ENCODE measurements around the gene DEUP1.

DNA sequence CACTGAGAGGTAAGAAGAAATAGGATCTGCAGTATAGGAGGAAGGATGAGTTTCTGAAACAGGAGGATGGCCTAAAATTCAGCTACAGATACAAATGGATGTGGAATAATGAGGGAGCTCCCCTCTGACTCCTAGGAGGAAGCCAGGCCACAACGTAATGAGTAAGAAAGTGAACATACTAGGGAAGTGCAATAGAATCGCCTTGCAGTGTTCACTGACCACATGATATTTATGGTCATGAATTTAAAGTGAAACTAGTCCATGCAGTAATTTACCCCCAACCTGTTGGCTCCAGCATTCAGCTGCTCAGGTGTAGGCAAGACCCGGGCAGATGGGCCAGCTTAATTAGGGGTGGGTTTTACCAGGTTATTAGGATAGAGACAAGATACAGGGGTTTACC lies 101.7 kb downstream of the DEUP1 start:
- TF ChIP-seq TAF1 (IDR thresholded peaks at IDR 0.05; ENCODE audit: borderline replicate concordance, insufficient read depth, low read length) (no peak), POLR2AphosphoS5 (IDR thresholded peaks at IDR 0.05; ENCODE audit: low read depth, low read length) (no peak)
- TF ChIP-seq, protein P1, sequence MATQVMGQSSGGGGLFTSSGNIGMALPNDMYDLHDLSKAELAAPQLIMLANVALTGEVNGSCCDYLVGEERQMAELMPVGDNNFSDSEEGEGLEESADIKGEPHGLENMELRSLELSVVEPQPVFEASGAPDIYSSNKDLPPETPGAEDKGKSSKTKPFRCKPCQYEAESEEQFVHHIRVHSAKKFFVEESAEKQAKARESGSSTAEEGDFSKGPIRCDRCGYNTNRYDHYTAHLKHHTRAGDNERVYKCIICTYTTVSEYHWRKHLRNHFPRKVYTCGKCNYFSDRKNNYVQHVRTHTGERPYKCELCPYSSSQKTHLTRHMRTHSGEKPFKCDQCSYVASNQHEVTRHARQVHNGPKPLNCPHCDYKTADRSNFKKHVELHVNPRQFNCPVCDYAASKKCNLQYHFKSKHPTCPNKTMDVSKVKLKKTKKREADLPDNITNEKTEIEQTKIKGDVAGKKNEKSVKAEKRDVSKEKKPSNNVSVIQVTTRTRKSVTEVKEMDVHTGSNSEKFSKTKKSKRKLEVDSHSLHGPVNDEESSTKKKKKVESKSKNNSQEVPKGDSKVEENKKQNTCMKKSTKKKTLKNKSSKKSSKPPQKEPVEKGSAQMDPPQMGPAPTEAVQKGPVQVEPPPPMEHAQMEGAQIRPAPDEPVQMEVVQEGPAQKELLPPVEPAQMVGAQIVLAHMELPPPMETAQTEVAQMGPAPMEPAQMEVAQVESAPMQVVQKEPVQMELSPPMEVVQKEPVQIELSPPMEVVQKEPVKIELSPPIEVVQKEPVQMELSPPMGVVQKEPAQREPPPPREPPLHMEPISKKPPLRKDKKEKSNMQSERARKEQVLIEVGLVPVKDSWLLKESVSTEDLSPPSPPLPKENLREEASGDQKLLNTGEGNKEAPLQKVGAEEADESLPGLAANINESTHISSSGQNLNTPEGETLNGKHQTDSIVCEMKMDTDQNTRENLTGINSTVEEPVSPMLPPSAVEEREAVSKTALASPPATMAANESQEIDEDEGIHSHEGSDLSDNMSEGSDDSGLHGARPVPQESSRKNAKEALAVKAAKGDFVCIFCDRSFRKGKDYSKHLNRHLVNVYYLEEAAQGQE (IDR thresholded peaks at IDR 0.05; ENCODE audit: insufficient read depth in 1 of 2, low read depth in 2 of 2, low read length in 2 of 2) = no peak
